TTC549 (cell line): ENCODE measurements around the gene PDSS1.
A peak's percentile ranks its signal among the peaks of the same experiment; 100 is the strongest.

Experiments used
- FAIRE-seq: peaks from 2 replicates; lab custom pipeline; 2012; peaks lifted over from hg19 to GRCh38; lab: Jason Lieb, UNC

The PDSS1 gene

GRCh38 chr10:26699631-26700030 lies 2.1 kb downstream of the PDSS1 start:
- no peak for FAIRE-seq

- no peak for FAIRE-seq
Measured at GRCh38 chr10:26700884-26701630, 3.6 kb downstream of the PDSS1 start.

GRCh38 chr10:26703096-26703495 lies 5.6 kb downstream of the PDSS1 start:
- no peak for FAIRE-seq

- no peak for FAIRE-seq
Measured at GRCh38 chr10:26703974-26704373, 6.5 kb downstream of the PDSS1 start.

GRCh38 chr10:26706206-26706605 lies 8.7 kb downstream of the PDSS1 start:
- FAIRE-seq: no peak

- no peak for FAIRE-seq
Measured at GRCh38 chr10:26706936-26707335, 9.4 kb downstream of the PDSS1 start.

GRCh38 chr10:26711324-26711723 lies 13.8 kb downstream of the PDSS1 start:
- FAIRE-seq: no peak

GRCh38 chr10:26714415-26715136 lies 17.1 kb downstream of the PDSS1 start:
- FAIRE-seq: no peak

- no peak for FAIRE-seq
Measured at GRCh38 chr10:26715137-26715487, 17.6 kb downstream of the PDSS1 start.

GRCh38 chr10:26717476-26717875 lies 20.0 kb downstream of the PDSS1 start:
- FAIRE-seq: no peak

- FAIRE-seq: no peak
Measured at GRCh38 chr10:26721561-26721960, 24.1 kb downstream of the PDSS1 start.

GRCh38 chr10:26723016-26723415 lies 25.5 kb downstream of the PDSS1 start:
- FAIRE-seq: no peak

GRCh38 chr10:26725837-26726727 lies 28.6 kb downstream of the PDSS1 start:
- FAIRE-seq: peak; percentile 81

GRCh38 chr10:26727005-26727404 lies 29.5 kb downstream of the PDSS1 start:
- no peak for FAIRE-seq

GRCh38 chr10:26728957-26729356 lies 31.5 kb downstream of the PDSS1 start:
- FAIRE-seq: no peak

- no peak for FAIRE-seq
Measured at GRCh38 chr10:26729395-26729794, 31.9 kb downstream of the PDSS1 start.

- no peak for FAIRE-seq
Measured at GRCh38 chr10:26730552-26730951, 33.1 kb downstream of the PDSS1 start.

GRCh38 chr10:26733750-26734568 lies 36.5 kb downstream of the PDSS1 start:
- no peak for FAIRE-seq

GRCh38 chr10:26735435-26735834 lies 37.9 kb downstream of the PDSS1 start:
- no peak for FAIRE-seq

GRCh38 chr10:26737730-26738129 lies 40.2 kb downstream of the PDSS1 start:
- no peak for FAIRE-seq

GRCh38 chr10:26738301-26738911 lies 40.9 kb downstream of the PDSS1 start:
- FAIRE-seq: no peak
